ENCODE results near the gene CIRBP.
"Not testable (repeated sequence)": the region's sequence is repeated elsewhere in the genome, so short reads cannot be mapped to it uniquely, and the experiment has no call there.

Gene CIRBP

GRCh38 chr19:1246265-1247087 lies 22.7 kb upstream of the CIRBP start:
- peaks cover 11% of the 10 kb centered on the region for H3K4me1 Mint-ChIP-seq (ENCODE audit: low read depth)
- not testable (repeated sequence) for H3K4me3 Mint-ChIP-seq; H3K27ac Mint-ChIP-seq; H3K36me3 Mint-ChIP-seq (ENCODE audit: low read depth); H3K9me3 Mint-ChIP-seq; H3K27me3 Mint-ChIP-seq (ENCODE audit: low read depth)

- no peaks in the 10 kb centered on the region for H3K27me3 Mint-ChIP-seq (ENCODE audit: low read depth)
- H3K4me3 Mint-ChIP-seq, result no peak overlapping the region
- H3K27ac Mint-ChIP-seq, result peak overlapping the region; percentile 45
- H3K36me3 Mint-ChIP-seq (ENCODE audit: low read depth), result peaks cover 12% of the 10 kb centered on the region
- peaks cover 10% of the 10 kb centered on the region for H3K4me1 Mint-ChIP-seq (ENCODE audit: low read depth)
- no peaks in the 10 kb centered on the region for H3K9me3 Mint-ChIP-seq
Observed at GRCh38 chr19:1247748-1248138, 21.4 kb upstream of the CIRBP start.

- H3K9me3 Mint-ChIP-seq, result no peaks in the 10 kb centered on the region
- peaks cover 7% of the 10 kb centered on the region for H3K4me1 Mint-ChIP-seq (ENCODE audit: low read depth)
- peak within 1 kb of the TSS; percentile 77 for H3K4me3 Mint-ChIP-seq
- peak within 1 kb of the TSS; percentile 84 for H3K27ac Mint-ChIP-seq
- peaks cover 14% of the 10 kb centered on the region for H3K36me3 Mint-ChIP-seq (ENCODE audit: low read depth)
- no peaks in the 10 kb centered on the region for H3K27me3 Mint-ChIP-seq (ENCODE audit: low read depth)
Observed at GRCh38 chr19:1248139-1248785, 20.9 kb upstream of the CIRBP start, which contains the start of gene MIDN. MIDN (plus strand) TSS chr19:1248583; CDS start chr19:1250297, 1,714 bp downstream.

GRCh38 chr19:1248786-1249297 lies 20.3 kb upstream of the CIRBP start:
- Mint-ChIP-seq H3K36me3 (ENCODE audit: low read depth) (peaks cover 18% of the 10 kb centered on the region), H3K9me3 (no peaks in the 10 kb centered on the region), H3K27ac (peak overlapping the region; percentile 84), H3K4me1 (ENCODE audit: low read depth) (peaks cover 8% of the 10 kb centered on the region), H3K27me3 (ENCODE audit: low read depth) (no peaks in the 10 kb centered on the region), H3K4me3 (peak overlapping the region; percentile 77)

- Mint-ChIP-seq H3K36me3 (ENCODE audit: low read depth) (peaks cover 17% of the 10 kb centered on the region), H3K27ac (peak overlapping the region; percentile 77), H3K4me1 (ENCODE audit: low read depth) (peaks cover 8% of the 10 kb centered on the region)
Observed at GRCh38 chr19:1249298-1249989, 19.7 kb upstream of the CIRBP start.

GRCh38 chr19:1249990-1250436 lies 19.1 kb upstream of the CIRBP start:
- Mint-ChIP-seq H3K4me3 (peak overlapping the region; percentile 83), H3K27ac (no peak overlapping the region), H3K9me3 (no peaks in the 10 kb centered on the region)

More at GRCh38 chr19:1249298-1249989, 19.7 kb upstream of the CIRBP start:
- Mint-ChIP-seq H3K4me3 (peak overlapping the region; percentile 83), H3K27me3 (ENCODE audit: low read depth) (no peaks in the 10 kb centered on the region), H3K9me3 (no peaks in the 10 kb centered on the region)

GRCh38 chr19:1250437-1251260 lies 18.5 kb upstream of the CIRBP start:
- H3K36me3 Mint-ChIP-seq (ENCODE audit: low read depth), result peaks cover 21% of the 10 kb centered on the region

More at GRCh38 chr19:1249990-1250436, 19.1 kb upstream of the CIRBP start:
- Mint-ChIP-seq H3K27me3 (ENCODE audit: low read depth) (no peaks in the 10 kb centered on the region), H3K36me3 (ENCODE audit: low read depth) (peaks cover 21% of the 10 kb centered on the region), H3K4me1 (ENCODE audit: low read depth) (peaks cover 9% of the 10 kb centered on the region)

GRCh38 chr19:1251330-1252220 lies 17.6 kb upstream of the CIRBP start:
- H3K27ac Mint-ChIP-seq, result peak overlapping the region; percentile 92
- no peaks in the 10 kb centered on the region for H3K9me3 Mint-ChIP-seq
- peaks cover 11% of the 10 kb centered on the region for H3K4me1 Mint-ChIP-seq (ENCODE audit: low read depth)
- H3K4me3 Mint-ChIP-seq, result peak overlapping the region; percentile 97
- peaks cover 23% of the 10 kb centered on the region for H3K36me3 Mint-ChIP-seq (ENCODE audit: low read depth)
- H3K27me3 Mint-ChIP-seq (ENCODE audit: low read depth), result no peaks in the 10 kb centered on the region

More at GRCh38 chr19:1250437-1251260, 18.5 kb upstream of the CIRBP start:
- Mint-ChIP-seq H3K27ac (peak overlapping the region; percentile 92), H3K4me3 (peak overlapping the region; percentile 97), H3K9me3 (no peaks in the 10 kb centered on the region), H3K4me1 (ENCODE audit: low read depth) (peaks cover 9% of the 10 kb centered on the region), H3K27me3 (ENCODE audit: low read depth) (no peaks in the 10 kb centered on the region)

GRCh38 chr19:1252221-1252820 lies 16.8 kb upstream of the CIRBP start:
- Mint-ChIP-seq H3K36me3 (ENCODE audit: low read depth) (peaks cover 26% of the 10 kb centered on the region), H3K27me3 (ENCODE audit: low read depth) (no peaks in the 10 kb centered on the region), H3K4me1 (ENCODE audit: low read depth) (peaks cover 12% of the 10 kb centered on the region), H3K9me3 (no peaks in the 10 kb centered on the region), H3K4me3 (peak overlapping the region; percentile 97), H3K27ac (peak overlapping the region; percentile 79)

GRCh38 chr19:1252821-1253513 lies 16.2 kb upstream of the CIRBP start:
- Mint-ChIP-seq H3K27me3 (ENCODE audit: low read depth) (no peaks in the 10 kb centered on the region), H3K36me3 (ENCODE audit: low read depth) (peaks cover 32% of the 10 kb centered on the region), H3K4me1 (ENCODE audit: low read depth) (peaks cover 18% of the 10 kb centered on the region), H3K9me3 (no peaks in the 10 kb centered on the region), H3K4me3 (peak overlapping the region; percentile 77), H3K27ac (peak overlapping the region; percentile 85)

GRCh38 chr19:1253514-1254080 lies 15.5 kb upstream of the CIRBP start:
- Mint-ChIP-seq H3K9me3 (no peaks in the 10 kb centered on the region), H3K4me1 (ENCODE audit: low read depth) (peaks cover 19% of the 10 kb centered on the region), H3K36me3 (ENCODE audit: low read depth) (peaks cover 33% of the 10 kb centered on the region), H3K27me3 (ENCODE audit: low read depth) (no peaks in the 10 kb centered on the region), H3K27ac (peak overlapping the region; percentile 85), H3K4me3 (peak overlapping the region; percentile 77)

- H3K4me1 Mint-ChIP-seq (ENCODE audit: low read depth), result peaks cover 23% of the 10 kb centered on the region
- H3K27ac Mint-ChIP-seq, result peak overlapping the region; percentile 55
- peak overlapping the region; percentile 25 for H3K4me3 Mint-ChIP-seq
- H3K9me3 Mint-ChIP-seq, result no peaks in the 10 kb centered on the region
- no peaks in the 10 kb centered on the region for H3K27me3 Mint-ChIP-seq (ENCODE audit: low read depth)
- peaks cover 38% of the 10 kb centered on the region for H3K36me3 Mint-ChIP-seq (ENCODE audit: low read depth)
Observed at GRCh38 chr19:1254081-1254527, 15.0 kb upstream of the CIRBP start.
